Measurements from ENCODE around the gene INCA1.

DNA sequence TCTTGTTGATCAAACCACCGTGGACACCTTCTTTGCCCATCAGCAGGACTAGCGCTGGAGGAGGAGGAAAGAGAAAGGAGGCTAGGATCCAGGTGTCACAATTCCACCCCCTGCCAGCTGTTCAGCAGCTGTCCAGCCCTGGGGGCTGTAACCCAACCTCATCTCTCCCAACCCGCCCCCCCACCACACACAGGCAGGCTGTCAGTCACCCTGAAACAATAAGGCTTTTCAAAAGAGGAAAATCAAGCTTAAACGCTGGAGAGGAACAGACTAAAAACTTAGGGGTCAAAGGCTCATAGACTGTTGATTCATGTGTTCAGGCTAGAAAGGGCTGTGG is 51.4 kb downstream of the INCA1 start:
- TF ChIP-seq PHF8 (CRISPR knock-in tag; IDR thresholded peaks at IDR 0.05) (no peak), MXI1 (IDR thresholded peaks at IDR 0.05; ENCODE audit: borderline replicate concordance, low read depth, low read length) (no peak), ZFP36 (IDR thresholded peaks at IDR 0.05; ENCODE audit: borderline replicate concordance, low read depth, low read length, partially characterized antibody) (no peak)
- TF ChIP-seq, protein P1, sequence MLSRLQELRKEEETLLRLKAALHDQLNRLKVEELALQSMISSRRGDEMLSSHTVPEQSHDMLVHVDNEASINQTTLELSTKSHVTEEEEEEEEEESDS (CRISPR knock-in tag; IDR thresholded peaks at IDR 0.05; ENCODE audit: borderline replicate concordance): no peak

All from HepG2 (cell line).